Spleen (tissue), 11 donors: ENCODE results near the gene NDUFV2. TPM values are rescaled to one million over a fixed set of nuclear protein-coding genes. Genes with fewer than 3 reads are reported as not detected.

Experiments
- DNase-seq: peaks from one replicate; pipeline ENCODE4 v3.0.0-alpha.2; 2020
- H3K27ac ChIP-seq, 8 donors: fragments of 200-600 bp; sonication (generic) in 7 of 8; 1 replicate in 4 of 8; 2 replicates in 4 of 8; pipeline versions ENCODE4 v1.5.0 to v1.8.0; 2016 to 2021; ENCODE audit warnings: inconsistent platforms in 4 of 8, mild to moderate bottlenecking in 4 of 8, moderate library complexity in 1 of 8
- H3K27me3 ChIP-seq, 7 donors: fragments of 200-600 bp; sonication (generic) in 6 of 7; replicated peaks in 1 of 7; 1 replicate in 4 of 7; 2 replicates in 3 of 7; pipeline versions ENCODE4 v1.5.0 to v1.8.0; 2016 to 2021; ENCODE audit warnings: inconsistent platforms in 3 of 7, mild to moderate bottlenecking in 1 of 7
- H3K36me3 ChIP-seq, 6 donors: fragments of 200-600 bp; sonication (generic) in 5 of 6; 1 replicate in 4 of 6; 2 replicates in 2 of 6; pipeline versions ENCODE4 v1.5.0 to v1.8.0; 2016 to 2021; ENCODE audit warnings: inconsistent platforms in 2 of 6
- H3K4me1 ChIP-seq, 6 donors: fragments of 200-600 bp; sonication (generic) in 5 of 6; 1 replicate in 3 of 6; 2 replicates in 3 of 6; pipeline versions ENCODE4 v1.5.0 to v1.8.0; 2016 to 2021; ENCODE audit warnings: inconsistent platforms in 3 of 6
- H3K4me3 ChIP-seq, 8 donors: fragments of 200-600 bp; sonication (generic) in 7 of 8; 1 replicate in 4 of 8; 2 replicates in 4 of 8; pipeline versions ENCODE4 v1.5.0 to v1.8.0; 2016 to 2021; ENCODE audit warnings: inconsistent platforms in 4 of 8, mild to moderate bottlenecking in 4 of 8, moderate library complexity in 2 of 8
- H3K9me3 ChIP-seq, 8 donors: fragments of 200-600 bp; sonication (generic) in 7 of 8; 1 replicate in 4 of 8; 2 replicates in 4 of 8; pipeline versions ENCODE4 v1.5.0 to v1.8.0; 2016 to 2021; ENCODE audit warnings: inconsistent platforms in 4 of 8
- CTCF ChIP-seq, 11 experiments: fragments of 200-600 bp in 7 of 11; fragments of 450-650 bp in 4 of 11; sonication (generic) in 4 of 11; IDR thresholded peaks in 8 of 11; conservative IDR thresholded peaks in 3 of 11; 1 replicate in 7 of 11; 2 replicates in 4 of 11; pipeline versions ENCODE4 v1.4.0 to v1.8.0; 2016 to 2021; ENCODE audit warnings: antibody characterized with exemption in 11 of 11, inconsistent platforms in 4 of 11, mild to moderate bottlenecking in 1 of 11
- POLR2A ChIP-seq, 3 donors: fragments of 450-650 bp; IDR thresholded peaks; one replicate each; pipeline ENCODE4 v1.5.1; 2017; ENCODE audit warnings: antibody characterized with exemption in 3 of 3, mild to moderate bottlenecking in 1 of 3
- POLR2AphosphoS5 ChIP-seq, 3 donors: sonication (generic); formaldehyde crosslinking; IDR thresholded peaks; one replicate each; pipeline ENCODE4 v1.5.1; 2017; ENCODE audit warnings: antibody characterized with exemption in 3 of 3
- WGBS, 5 donors: extraction: QIAGEN DNeasy Blood & Tissue Kit in 3 of 5; methylation state at CpG; one replicate each; pipeline versions ENCODE4 v1.1.5 to v1.1.7; 2013 to 2018; 5-methylcytosine and 5-hydroxymethylcytosine counted together
- intact Hi-C: fragments of 100-400 bp; cut with DNase I; formaldehyde crosslinking; loops from one replicate; pipeline ENCODE4 v1.15.0; 2023; ENCODE audit warnings: low total_unique reads
- polyA plus RNA-seq, 3 donors: library from polyadenylated mRNA; stranded (reverse); fragments of 200-250 nt; gene quantifications; one replicate each; pipeline ENCODE4 v1.2.1, GENCODE V29; 2013
- total RNA-seq, 7 donors: library from RNA; depleted of rRNA in 3 of 7; stranded (reverse); fragments of >200 nt in 3 of 7; fragmentation: NEBNext Ultra II Directional in 4 of 7; extraction: Animal tissue kit (Norgen Biotek cat#: 25700) in 4 of 7; gene quantifications; one replicate each; pipeline versions ENCODE4 v1.1.0 to v1.2.1, GENCODE V29; 2016 to 2021
- donor health status: healthy with polysubstance abuse.
- donor health status: DM: no; HTN: no; CAD: no; lungs with moderate emphysema.
- donor health status: DM: no; HTN: no; CAD: no.
- donor health status: Bipolar disorder and iron deficiency.
- donor health status: healthy.
- donor health status: DM: no; HTN: no; CAD: no.
- donor health status: DM: yes; HTN: yes; CAD: no.

NDUFV2 gene
- total and polyA plus RNA-seq, 10 donors = 89.8 to 175 (median 101) TPM

- no peak for TF ChIP-seq POLR2A (IDR thresholded peaks at IDR 0.05)
- TF ChIP-seq CTCF (IDR thresholded peaks at IDR 0.05 in 8 of 11, conservative IDR thresholded peaks at IDR 0.05 in 3 of 11) = no peak
- TF ChIP-seq POLR2AphosphoS5 (IDR thresholded peaks at IDR 0.05) = no peak
- no peak for DNase-seq
- intact Hi-C loops = no loop called here
- WGBS, 5 donors = 70 to 82% (median 74%) methylated on average over 5 of the region's 5 CpGs
- Histone ChIP-seq H3K4me1 (peaks cover 0 to 47% (median 23%) of the 10 kb centered on the region in 6 donors), H3K27me3 (no peaks in the 10 kb centered on the region), H3K27ac (peak overlapping the region in 2 of 8 donors; percentile 47), H3K36me3 (no peaks in the 10 kb centered on the region), H3K9me3 (no peaks in the 10 kb centered on the region), H3K4me3 (no peak overlapping the region)
Observed at GRCh38 chr18:9065864-9066263, 36.6 kb upstream of the NDUFV2 start.

- 76 to 88% (median 81%) methylated on average over 4 of the region's 4 CpGs for WGBS, 5 donors
- TF ChIP-seq POLR2A (IDR thresholded peaks at IDR 0.05) (no peak), POLR2AphosphoS5 (IDR thresholded peaks at IDR 0.05) (no peak), CTCF (IDR thresholded peaks at IDR 0.05 in 8 of 11, conservative IDR thresholded peaks at IDR 0.05 in 3 of 11) (no peak)
- Histone ChIP-seq H3K4me1 (peaks cover 0 to 45% (median 22%) of the 10 kb centered on the region in 6 donors), H3K4me3 (no peak overlapping the region), H3K27me3 (no peaks in the 10 kb centered on the region), H3K36me3 (no peaks in the 10 kb centered on the region), H3K27ac (peak overlapping the region in 3 of 8 donors; percentile 14 to 47 (median 47)), H3K9me3 (no peaks in the 10 kb centered on the region)
- intact Hi-C loops = no loop called here
- no peak for DNase-seq
Observed at GRCh38 chr18:9066358-9066757, 36.1 kb upstream of the NDUFV2 start.

- no peak overlapping the region for H3K4me3 ChIP-seq
- no peaks in the 10 kb centered on the region for H3K36me3 ChIP-seq
- H3K27ac ChIP-seq = peak overlapping the region in 3 of 8 donors; percentile 14 to 47 (median 47)
- no peak for DNase-seq
- peaks cover 0 to 40% (median 20%) of the 10 kb centered on the region in 6 donors for H3K4me1 ChIP-seq
- WGBS, 5 donors = 63 to 81% (median 80%) methylated on average over 5 of the region's 5 CpGs
- no peaks in the 10 kb centered on the region for H3K27me3 ChIP-seq
- H3K9me3 ChIP-seq = no peaks in the 10 kb centered on the region
- no peak for TF ChIP-seq POLR2AphosphoS5 (IDR thresholded peaks at IDR 0.05)
- TF ChIP-seq POLR2A (IDR thresholded peaks at IDR 0.05) = no peak
- no peak for TF ChIP-seq CTCF (IDR thresholded peaks at IDR 0.05 in 8 of 11, conservative IDR thresholded peaks at IDR 0.05 in 3 of 11)
- intact Hi-C loops = no loop called here
Observed at GRCh38 chr18:9066817-9067306, 35.6 kb upstream of the NDUFV2 start.

- TF ChIP-seq POLR2A (IDR thresholded peaks at IDR 0.05) = no peak
- TF ChIP-seq CTCF (IDR thresholded peaks at IDR 0.05 in 8 of 11, conservative IDR thresholded peaks at IDR 0.05 in 3 of 11) = no peak
- no peak for TF ChIP-seq POLR2AphosphoS5 (IDR thresholded peaks at IDR 0.05)
- no peak overlapping the region for H3K27ac ChIP-seq
- H3K36me3 ChIP-seq = no peaks in the 10 kb centered on the region
- WGBS, 5 donors = 83 to 93% (median 91%) methylated on average over 6 of the region's 6 CpGs
- no peak for DNase-seq
- H3K4me3 ChIP-seq = no peak overlapping the region
- intact Hi-C loops = no loop called here
- H3K9me3 ChIP-seq = no peaks in the 10 kb centered on the region
- H3K4me1 ChIP-seq = peaks cover 0 to 31% (median 15%) of the 10 kb centered on the region in 6 donors
- H3K27me3 ChIP-seq = no peaks in the 10 kb centered on the region
Observed at GRCh38 chr18:9067823-9068222, 34.7 kb upstream of the NDUFV2 start.
